Activated CD8-positive, alpha-beta memory T cell treated with anti-CD3 and anti-CD28 coated beads, Interleukin-2, amount 50 U/mL, for 48 hours (primary cell): Measurements from ENCODE around the gene GPX4.

ENCODE experiments used
- DNase-seq: peaks from one replicate; pipeline ENCODE4 v3.0.0-alpha.2; 2020

The GPX4 gene

GRCh38 chr19:1069009-1069779 is 34.6 kb upstream of the GPX4 start:
- no peak for DNase-seq

GRCh38 chr19:1070576-1070930 is 33.2 kb upstream of the GPX4 start:
- no peak for DNase-seq

GRCh38 chr19:1070931-1071791 is 32.6 kb upstream of the GPX4 start:
- DNase-seq = no peak

GRCh38 chr19:1072371-1073015 is 31.3 kb upstream of the GPX4 start:
- no peak for DNase-seq

DNA sequence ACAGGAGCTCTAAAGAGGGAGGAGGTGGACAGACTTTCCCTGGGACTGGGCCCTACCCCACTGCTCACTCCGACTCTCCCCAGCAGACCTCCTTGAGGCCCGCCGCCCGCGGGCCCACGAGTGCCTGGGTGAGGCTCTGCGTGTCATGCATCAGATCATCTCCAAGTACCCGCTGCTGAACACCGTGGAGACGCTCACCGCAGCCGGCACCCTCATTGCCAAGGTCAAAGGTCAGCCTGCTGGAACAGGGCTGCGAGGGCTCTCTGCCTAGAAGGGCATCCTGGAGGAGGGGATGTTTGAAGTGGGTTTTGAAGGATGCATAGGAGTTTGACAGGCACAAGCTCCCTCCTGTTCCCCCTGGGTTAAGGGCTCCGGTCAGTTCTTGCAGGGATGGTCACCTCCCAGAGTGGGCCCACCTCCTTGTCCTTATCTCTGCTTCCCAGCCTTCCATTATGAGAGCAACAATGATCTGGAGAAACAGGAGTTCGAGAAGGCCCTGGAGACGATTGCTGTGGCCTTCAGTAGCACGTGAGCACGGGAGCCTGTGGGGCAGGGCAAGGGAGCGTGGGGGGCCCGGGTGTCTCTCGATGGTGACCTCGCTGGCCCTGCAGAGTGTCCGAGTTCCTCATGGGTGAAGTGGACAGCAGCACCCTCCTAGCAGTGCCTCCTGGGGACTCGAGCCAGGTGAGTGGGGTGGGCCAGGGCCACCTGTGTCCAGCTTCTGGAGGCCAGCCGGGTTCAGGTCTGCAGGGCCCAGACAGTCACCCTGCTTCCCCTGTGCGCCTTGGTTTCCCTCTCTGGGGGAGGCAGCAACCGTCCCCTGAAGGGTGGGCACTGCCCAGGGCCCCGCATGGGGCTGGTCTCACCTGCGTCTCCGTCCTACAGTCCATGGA is 30.5 kb upstream of the GPX4 start:
- no peak for DNase-seq

GRCh38 chr19:1073956-1074517 is 29.8 kb upstream of the GPX4 start:
- DNase-seq = no peak

DNA sequence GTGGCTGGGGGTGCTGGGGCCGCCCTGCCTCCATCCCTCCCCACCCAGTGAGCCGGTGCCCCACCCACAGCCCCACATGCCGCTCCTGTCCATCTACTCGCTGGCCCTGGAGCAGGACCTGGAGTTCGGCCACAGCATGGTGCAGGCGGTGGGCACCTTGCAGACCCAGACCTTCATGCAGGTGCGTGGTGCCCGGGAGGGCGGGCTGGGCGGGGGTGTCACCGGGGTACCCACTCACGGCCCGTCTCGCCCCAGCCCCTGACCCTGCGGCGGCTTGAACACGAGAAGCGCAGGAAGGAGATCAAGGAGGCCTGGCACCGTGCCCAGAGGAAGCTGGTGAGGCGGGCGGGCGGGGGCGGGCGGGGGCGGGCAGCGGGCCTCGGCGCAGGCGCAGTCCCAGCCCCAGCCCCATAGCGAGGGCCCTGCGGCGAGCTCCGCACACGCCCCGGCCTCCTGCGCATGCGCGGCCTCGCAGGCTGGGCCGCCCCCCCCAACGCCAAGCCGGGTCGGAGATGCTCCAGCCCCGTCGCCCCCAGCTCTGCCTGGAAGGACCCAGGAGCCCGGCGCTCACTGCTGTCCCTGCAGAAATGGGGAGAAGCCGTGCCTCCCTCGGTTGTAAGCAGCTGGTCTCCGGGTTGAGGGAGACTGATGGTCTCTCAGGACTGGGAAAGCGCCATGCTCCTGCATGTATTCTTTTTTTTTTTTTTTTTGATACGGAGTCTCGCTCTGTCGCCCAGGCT is 29.1 kb upstream of the GPX4 start:
- peak; percentile 92 for DNase-seq

DNA sequence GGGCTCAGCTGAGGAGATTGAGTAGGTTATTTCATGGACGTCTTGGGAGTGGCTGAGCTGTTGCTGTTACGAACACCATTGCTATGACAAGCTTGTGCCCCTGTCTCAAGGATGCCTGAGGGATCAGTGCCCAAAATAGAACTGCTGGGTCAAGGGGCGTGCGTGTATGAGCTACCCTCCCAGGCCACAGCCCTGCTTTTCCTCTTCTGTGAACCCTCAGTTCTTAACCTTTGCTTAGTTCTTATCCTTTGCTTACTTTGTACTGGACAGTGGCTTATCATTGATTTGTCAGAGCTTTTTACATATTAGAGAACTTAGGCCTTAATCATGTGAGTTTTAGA is 27.8 kb upstream of the GPX4 start:
- DNase-seq = no peak

- DNase-seq = peak; percentile 90
These were observed 26.8 kb upstream of the GPX4 start for GRCh38 chr19:1076951-1077350.

- peak; percentile 86 for DNase-seq
These were observed 24.2 kb upstream of the GPX4 start for GRCh38 chr19:1079566-1080111.

DNA sequence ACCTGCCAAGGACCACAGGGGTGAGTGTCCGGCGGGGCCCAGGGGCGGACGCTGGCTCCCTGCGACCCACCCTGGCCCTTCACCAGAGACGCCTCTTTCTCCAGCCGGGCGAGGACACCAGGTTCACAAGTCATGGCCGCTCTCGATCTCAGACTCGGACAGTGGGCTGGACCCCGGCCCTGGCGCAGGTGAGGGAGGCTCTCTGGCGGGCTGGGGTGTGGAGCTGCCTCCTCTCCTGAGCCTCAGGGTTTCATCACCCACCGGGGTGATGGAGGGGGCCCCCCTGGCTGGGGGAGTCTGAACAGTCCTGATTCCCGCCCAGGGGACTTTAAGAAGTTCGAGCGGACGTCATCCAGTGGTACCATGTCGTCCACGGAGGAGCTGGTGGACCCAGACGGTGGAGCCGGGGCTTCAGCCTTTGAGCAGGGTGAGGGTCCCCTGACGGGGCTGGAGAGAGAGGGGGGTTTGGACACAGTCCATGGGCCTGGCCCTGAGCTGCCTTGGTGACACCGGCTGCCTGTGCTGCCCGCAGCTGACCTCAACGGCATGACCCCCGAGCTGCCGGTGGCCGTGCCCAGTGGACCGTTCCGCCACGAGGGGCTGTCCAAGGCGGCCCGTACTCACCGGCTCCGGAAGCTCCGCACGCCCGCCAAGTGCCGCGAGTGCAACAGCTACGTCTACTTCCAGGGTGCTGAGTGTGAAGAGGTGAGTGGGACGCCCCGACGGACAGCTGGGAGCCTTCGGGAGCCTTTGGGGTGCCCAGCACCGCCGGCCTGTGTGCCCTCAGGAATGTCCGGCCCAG is 23.2 kb upstream of the GPX4 start:
- DNase-seq = no peak

GRCh38 chr19:1081301-1082164 is 22.3 kb upstream of the GPX4 start:
- DNase-seq = no peak

GRCh38 chr19:1082165-1082927 is 21.4 kb upstream of the GPX4 start:
- DNase-seq = peak; percentile 92

DNA sequence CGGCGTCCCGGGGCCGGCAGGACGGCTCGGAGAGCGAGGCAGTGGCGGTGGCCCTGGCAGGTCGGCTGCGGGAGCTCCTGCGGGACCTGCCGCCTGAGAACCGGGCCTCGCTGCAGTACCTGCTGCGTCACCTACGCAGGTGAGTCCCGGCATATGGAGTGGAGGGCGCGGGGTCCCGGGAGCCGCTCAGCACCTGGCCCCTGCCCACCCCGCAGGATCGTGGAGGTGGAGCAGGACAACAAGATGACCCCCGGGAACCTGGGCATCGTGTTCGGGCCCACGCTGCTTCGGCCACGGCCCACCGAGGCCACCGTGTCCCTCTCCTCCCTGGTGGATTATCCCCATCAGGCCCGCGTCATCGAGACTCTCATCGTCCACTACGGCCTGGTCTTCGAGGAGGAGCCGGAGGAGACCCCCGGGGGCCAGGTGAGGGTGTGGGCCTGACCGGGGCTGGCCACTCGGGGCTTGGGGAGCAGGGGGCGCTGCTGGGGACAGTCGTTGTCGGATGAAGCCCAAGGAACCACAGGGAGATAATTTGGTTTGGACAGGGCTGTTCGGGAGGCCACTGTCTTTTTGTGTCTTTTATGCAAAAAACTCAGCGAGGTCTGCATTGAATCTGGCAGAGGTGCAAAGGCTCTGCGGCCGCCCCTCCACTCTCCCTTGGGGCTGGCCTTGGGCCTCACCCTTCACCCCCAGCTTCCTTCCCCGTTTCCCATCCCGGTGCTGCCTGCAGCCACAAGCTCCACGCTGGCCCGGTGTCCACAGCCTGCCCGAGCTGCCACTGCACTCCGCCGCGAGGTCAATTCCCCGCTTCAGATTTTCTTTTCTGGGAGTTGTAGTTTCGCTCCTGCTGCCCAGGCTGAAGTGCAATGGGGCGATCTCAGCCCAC is 20.6 kb upstream of the GPX4 start:
- no peak for DNase-seq

- no peak for DNase-seq
These were observed 19.5 kb upstream of the GPX4 start for GRCh38 chr19:1084024-1084868.

DNA sequence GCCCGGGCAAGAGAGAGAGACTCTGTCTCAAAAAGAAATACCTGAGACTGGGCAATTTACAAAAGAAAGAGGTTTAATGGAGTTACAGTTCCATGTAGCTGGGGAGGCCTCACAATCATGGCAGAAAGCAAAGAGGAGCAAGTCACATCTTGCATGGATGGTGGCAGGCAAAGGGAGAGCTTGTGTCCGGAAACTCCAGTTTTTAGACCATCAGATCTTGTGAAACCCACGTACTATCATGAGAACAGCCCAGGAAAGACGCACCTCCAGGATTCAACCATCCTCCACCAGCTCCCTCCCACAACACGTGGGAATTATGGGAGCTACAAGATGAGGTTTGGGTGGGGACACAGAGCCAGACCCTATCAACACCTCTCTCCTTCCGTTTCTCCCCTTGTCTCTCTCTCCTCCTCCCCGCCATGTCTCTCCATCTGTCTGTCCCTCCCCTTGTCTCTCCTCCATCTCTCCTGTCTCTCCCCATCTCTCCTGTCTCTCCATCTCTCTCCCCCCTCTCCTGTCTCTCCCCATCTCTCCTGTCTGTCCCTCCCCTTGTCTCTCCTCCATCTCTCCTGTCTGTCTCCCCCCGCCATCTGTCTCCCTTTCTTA is 18.6 kb upstream of the GPX4 start:
- no peak for DNase-seq
